HEK293T (cell line): ENCODE data around the gene ZFR.

Experiments
- ELF4 ChIP-seq: fragments of 450-650 bp; IDR thresholded peaks from 2 replicates; pipeline ENCODE4 v1.6.1; 2017; ENCODE audit warnings: antibody characterized with exemption
- FOXM1 ChIP-seq: fragments of 450-650 bp; IDR thresholded peaks from 2 replicates; pipeline ENCODE4 v1.6.1; 2017; ENCODE audit warnings: mild to moderate bottlenecking, borderline replicate concordance
- SP1 ChIP-seq: fragments of 450-650 bp; IDR thresholded peaks from 2 replicates; pipeline ENCODE4 v1.6.1; 2017

- TF ChIP-seq SP1 (no peak), FOXM1 (no peak), ELF4 (no peak)
Observed at GRCh38 chr5:32383065-32383464, 61.5 kb downstream of the ZFR start.
